Subcutaneous adipose tissue (tissue), 4 donors: Measurements from ENCODE around the gene MTHFD1. TPM values are rescaled to one million over a fixed set of nuclear protein-coding genes. Genes with fewer than 3 reads are reported as not detected.

Experiments
- CTCF ChIP-seq: fragments of 450-650 bp; IDR thresholded peaks from one replicate; pipeline ENCODE4 v1.5.1; 2016; ENCODE audit warnings: low read depth, mild to moderate bottlenecking, control low read depth, antibody characterized with exemption, moderate library complexity
- small RNA-seq: library from RNA; depleted of rRNA; stranded (forward); fragments of <200 nt; gene quantifications from one replicate; pipeline ENCODE3, GENCODE V24; 2016
- total RNA-seq, 4 donors: library from RNA; depleted of rRNA; stranded (reverse); fragments of >200 nt; gene quantifications; one replicate each; pipeline ENCODE4 v1.1.0, GENCODE V29; 2016

MTHFD1 gene
- total RNA-seq, 4 donors from 2014 or later = 80.6 to 142 (median 99.5) TPM

- no peak for TF ChIP-seq CTCF
Measured at GRCh38 chr14:64506721-64507120, 118.6 kb downstream of the MTHFD1 start.

- no peak for TF ChIP-seq CTCF
Measured at GRCh38 chr14:64507376-64508156, 119.4 kb downstream of the MTHFD1 start.

- no peak for TF ChIP-seq CTCF
Measured at GRCh38 chr14:64508215-64508776, 120.1 kb downstream of the MTHFD1 start.

GRCh38 chr14:64509036-64509435 is 120.9 kb downstream of the MTHFD1 start:
- no peak for TF ChIP-seq CTCF

Small RNA genes within 50 kb of the gene (small RNA-seq; reads per million reads assigned to genes)
- gene AL161756.2 = not detected

Other genes starting within 250 kb of the MTHFD1 start
- 10 to 100 TPM in 1 of 4 donors, 1 to 10 TPM in 3; 1.1 to 21.5 (median 3.9) TPM for gene ESR2, start 94.0 kb upstream of the MTHFD1 start, total RNA-seq
- gene AKAP5, start 77.1 kb downstream of the MTHFD1 start, total RNA-seq = 1 to 10 TPM in 1 of 4 donors, under 1 TPM in 3; 0.33 to 1.4 (median 0.50) TPM
- 10 to 100 TPM; 11.2 to 13.3 (median 11.9) TPM for gene ZBTB25, start 115.5 kb downstream of the MTHFD1 start, total RNA-seq
- gene ZBTB1, start 116.4 kb downstream of the MTHFD1 start, total RNA-seq = 10 to 100 TPM; 46.3 to 64.8 (median 62.4) TPM
- gene HSPA2, start 152.4 kb downstream of the MTHFD1 start, total RNA-seq = 1 to 10 TPM; 6.2 to 8.8 (median 6.9) TPM
- 1 to 10 TPM; 2.3 to 5.7 (median 3.9) TPM for gene PPP1R36, start 161.6 kb downstream of the MTHFD1 start, total RNA-seq